Cardiac muscle cell (in vitro differentiated cells and primary cell): ENCODE results near the gene ANXA5. TPM values are rescaled to one million over a fixed set of nuclear protein-coding genes. Genes with fewer than 3 reads are reported as not detected.

Source experiments
- DNase-seq, 2 donors: peaks; one replicate each; pipeline versions ENCODE4 v3.0.0 to v3.0.0-alpha.2; 2010 to 2017; ENCODE audit warnings: low read depth in 1 of 2, low spot score in 1 of 2
- H3K27ac ChIP-seq: fragments of 200-600 bp; sonication (generic); 2 replicates; pipeline ENCODE4 v1.5.1; 2016
- H3K27me3 ChIP-seq: fragments of 200-600 bp; sonication (generic); 2 replicates; pipeline ENCODE4 v1.6.0; 2016; ENCODE audit warnings: control low read depth
- H3K36me3 ChIP-seq: fragments of 200-600 bp; sonication (generic); 2 replicates; pipeline ENCODE4 v1.5.1; 2016; ENCODE audit warnings: control low read depth
- H3K4me1 ChIP-seq: fragments of 200-600 bp; sonication (generic); 2 replicates; pipeline ENCODE4 v1.8.1; 2017; ENCODE audit warnings: low read depth, mild to moderate bottlenecking, mixed run types
- H3K4me3 ChIP-seq: fragments of 200-600 bp; sonication (generic); 2 replicates; pipeline ENCODE4 v1.5.1; 2016; ENCODE audit warnings: mild to moderate bottlenecking
- H3K9me3 ChIP-seq: fragments of 200-600 bp; sonication (generic); 2 replicates; pipeline ENCODE4 v1.5.1; 2017; ENCODE audit warnings: low read depth, mild to moderate bottlenecking, control low read depth
- CTCF ChIP-seq: IDR thresholded peaks from 2 replicates; pipeline ENCODE4 v1.5.1; 2012; ENCODE audit warnings: low read depth, mild to moderate bottlenecking, low read length
- polyA plus RNA-seq: library from polyadenylated mRNA; unstranded; fragments of >200 nt; fragmentation: Nextera tagmentation; extraction: Ambion mirVana; gene quantifications from 2 replicates; pipeline ENCODE4 v1.2.1, GENCODE V29; 2016
- total RNA-seq: library from RNA; depleted of rRNA; stranded (reverse); fragments of >200 nt; gene quantifications from 2 replicates; pipeline ENCODE4 v1.2.3, GENCODE V29; 2016

Gene ANXA5
- total and polyA plus RNA-seq, 2 experiments from 2014 or later, result 98.2 to 263 TPM

DNA sequence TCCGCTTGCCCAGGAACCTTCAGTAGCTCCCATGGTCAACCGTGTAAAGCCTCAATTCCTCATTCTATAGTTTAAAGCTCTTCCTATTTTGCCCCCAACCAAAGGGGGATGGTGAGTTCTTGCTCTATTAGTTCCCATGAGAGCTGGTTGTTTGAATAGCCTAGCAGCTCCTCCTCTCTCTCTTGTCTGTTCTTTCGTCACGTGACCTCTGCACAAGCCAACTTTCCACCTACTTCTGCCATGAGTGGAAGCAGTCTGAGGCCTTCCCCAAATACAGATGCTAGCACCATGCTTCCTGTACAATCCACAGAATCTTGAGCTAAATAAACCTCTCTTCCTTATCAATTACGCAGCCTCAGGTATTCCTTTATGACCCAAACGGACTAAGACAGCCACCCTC lies 42.8 kb downstream of the ANXA5 start:
- Histone ChIP-seq H3K4me3 (no peak overlapping the region), H3K27me3 (no peaks in the 10 kb centered on the region), H3K9me3 (no peaks in the 10 kb centered on the region), H3K4me1 (peaks cover 9% of the 10 kb centered on the region), H3K36me3 (no peaks in the 10 kb centered on the region), H3K27ac (no peak overlapping the region)
- no peak for TF ChIP-seq CTCF
- no peak for DNase-seq

GRCh38 chr4:121653214-121653613 lies 43.6 kb downstream of the ANXA5 start:
- no peak overlapping the region for H3K4me3 ChIP-seq
- DNase-seq, result no peak
- TF ChIP-seq CTCF, result no peak
- H3K9me3 ChIP-seq, result no peaks in the 10 kb centered on the region
- no peaks in the 10 kb centered on the region for H3K27me3 ChIP-seq
- no peaks in the 10 kb centered on the region for H3K36me3 ChIP-seq
- H3K4me1 ChIP-seq, result peaks cover 9% of the 10 kb centered on the region
- H3K27ac ChIP-seq, result no peak overlapping the region

GRCh38 chr4:121651597-121651996 lies 45.2 kb downstream of the ANXA5 start:
- H3K27me3 ChIP-seq, result no peaks in the 10 kb centered on the region
- no peak overlapping the region for H3K27ac ChIP-seq
- H3K4me3 ChIP-seq, result no peak overlapping the region
- H3K36me3 ChIP-seq, result no peaks in the 10 kb centered on the region
- peaks cover 9% of the 10 kb centered on the region for H3K4me1 ChIP-seq
- no peak for TF ChIP-seq CTCF
- H3K9me3 ChIP-seq, result no peaks in the 10 kb centered on the region
- DNase-seq, result no peak

DNA sequence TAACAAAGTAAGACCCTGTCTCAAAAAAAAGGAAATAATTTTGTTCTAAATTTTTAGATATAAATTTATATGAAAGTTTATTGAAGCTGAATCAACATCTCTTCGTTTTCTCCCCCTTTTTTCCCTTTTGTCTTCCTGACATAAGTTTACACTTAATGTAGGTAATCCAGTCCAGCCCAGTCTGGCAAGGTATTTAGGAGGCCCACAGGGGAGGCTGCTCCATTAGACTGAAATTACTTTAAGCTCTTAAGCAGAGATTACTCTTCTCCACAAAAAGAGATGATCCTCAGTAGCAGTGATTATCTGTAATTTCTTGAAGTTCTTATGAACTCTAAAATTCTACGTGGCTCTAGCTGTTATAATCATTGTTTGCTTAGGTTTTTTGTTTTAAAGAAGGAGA lies 46.0 kb downstream of the ANXA5 start:
- no peak overlapping the region for H3K4me3 ChIP-seq
- no peaks in the 10 kb centered on the region for H3K36me3 ChIP-seq
- no peak overlapping the region for H3K27ac ChIP-seq
- no peaks in the 10 kb centered on the region for H3K9me3 ChIP-seq
- DNase-seq, result no peak
- H3K4me1 ChIP-seq, result peaks cover 7% of the 10 kb centered on the region
- no peaks in the 10 kb centered on the region for H3K27me3 ChIP-seq
- TF ChIP-seq CTCF, result no peak

GRCh38 chr4:121648516-121648915 lies 48.3 kb downstream of the ANXA5 start:
- H3K9me3 ChIP-seq, result no peaks in the 10 kb centered on the region
- H3K4me1 ChIP-seq, result no peaks in the 10 kb centered on the region
- peak in 1 of 2 donors; percentile 59 for DNase-seq
- H3K27me3 ChIP-seq, result no peaks in the 10 kb centered on the region
- H3K4me3 ChIP-seq, result no peak overlapping the region
- no peak overlapping the region for H3K27ac ChIP-seq
- TF ChIP-seq CTCF, result no peak
- no peaks in the 10 kb centered on the region for H3K36me3 ChIP-seq
